GM12892 (cell line): Measurements from ENCODE around the gene CCNL2.
"Not testable (repeated sequence)": the region's sequence is repeated elsewhere in the genome, so short reads cannot be mapped to it uniquely, and the experiment has no call there.

Source experiments
- DNase-seq: peaks from one replicate; pipeline ENCODE4 v3.0.0; 2011; ENCODE audit not compliant: insufficient read length
- FAIRE-seq: peaks from 2 replicates; lab custom pipeline; 2011; peaks lifted over from hg19 to GRCh38; lab: Jason Lieb, UNC
- POLR2A ChIP-seq: IDR thresholded peaks from 2 replicates; pipeline ENCODE4 v1.6.1; 2011; ENCODE audit warnings: low read depth, low read length, control low read depth
- POLR2AphosphoS5 ChIP-seq: IDR thresholded peaks from 2 replicates; pipeline ENCODE4 v1.6.1; 2011; ENCODE audit warnings: low read depth, low read length, control low read depth
- TAF1 ChIP-seq: IDR thresholded peaks from 2 replicates; pipeline ENCODE4 v1.6.1; 2011; ENCODE audit warnings: low read depth, mild to moderate bottlenecking, control low read depth, low read length, borderline replicate concordance

Gene CCNL2

GRCh38 chr1:1415751-1416150 lies 16.6 kb upstream of the CCNL2 start:
- TF ChIP-seq TAF1 (no peak), POLR2AphosphoS5 (no peak), POLR2A (no peak)
- DNase-seq (no peak), FAIRE-seq (no peak)

DNA sequence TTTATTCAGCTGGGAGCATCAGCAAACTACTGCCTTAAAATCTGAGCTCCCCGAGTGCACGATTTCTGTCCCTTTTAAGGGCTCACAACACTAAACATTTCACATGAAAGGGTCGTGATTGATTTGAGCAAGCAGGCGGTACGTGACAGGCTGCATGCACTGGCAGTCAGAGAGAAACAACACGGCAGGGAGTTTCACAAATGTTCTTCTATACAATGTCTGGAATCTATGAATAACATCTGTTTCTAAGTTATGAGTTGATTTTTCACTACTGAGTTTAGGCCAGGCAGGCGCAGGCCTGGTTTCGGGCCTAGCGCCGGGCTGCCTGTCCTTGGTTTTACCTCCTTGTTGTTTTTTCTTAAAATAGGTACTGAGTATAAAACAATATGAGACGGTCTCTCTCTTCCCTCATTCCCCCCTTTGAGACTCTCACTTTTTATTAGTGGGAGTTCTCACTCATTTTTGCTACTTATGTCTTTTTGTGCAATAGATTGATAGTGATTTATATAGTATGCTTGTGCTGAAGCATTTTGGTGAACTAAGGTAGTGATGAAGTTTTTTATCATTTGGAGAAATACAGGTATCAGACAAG lies 13.3 kb upstream of the CCNL2 start:
- FAIRE-seq: peak; percentile 36

DNA sequence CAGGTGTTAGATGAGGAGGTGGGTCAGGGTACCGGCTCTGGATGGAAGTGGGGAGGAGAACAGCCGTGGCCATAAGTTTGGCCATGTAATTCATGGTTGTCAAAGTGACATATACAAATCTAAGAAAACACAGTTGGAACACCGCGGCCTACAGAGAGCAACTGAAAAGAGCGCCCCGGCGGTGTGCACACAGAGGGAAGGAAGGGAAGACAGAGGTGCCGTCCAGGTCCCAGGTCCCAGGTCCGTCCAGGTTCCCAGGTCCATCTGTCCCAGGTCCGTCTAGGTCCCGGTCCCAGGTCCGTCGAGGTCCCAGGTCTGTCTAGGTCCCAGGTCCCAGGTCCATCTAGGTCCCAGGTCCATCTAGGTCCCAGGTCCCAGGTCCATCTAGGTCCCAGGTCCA lies 12.5 kb upstream of the CCNL2 start:
- no peak for TF ChIP-seq POLR2A
- TF ChIP-seq POLR2AphosphoS5: peak; percentile 41; the same call in 1 of the 2 replicates
- TF ChIP-seq TAF1: no peak
- no peak for DNase-seq
- no peak for FAIRE-seq

More for the DNA sequence above, 13.3 kb upstream of the CCNL2 start:
- DNase-seq: not testable (repeated sequence)

DNA sequence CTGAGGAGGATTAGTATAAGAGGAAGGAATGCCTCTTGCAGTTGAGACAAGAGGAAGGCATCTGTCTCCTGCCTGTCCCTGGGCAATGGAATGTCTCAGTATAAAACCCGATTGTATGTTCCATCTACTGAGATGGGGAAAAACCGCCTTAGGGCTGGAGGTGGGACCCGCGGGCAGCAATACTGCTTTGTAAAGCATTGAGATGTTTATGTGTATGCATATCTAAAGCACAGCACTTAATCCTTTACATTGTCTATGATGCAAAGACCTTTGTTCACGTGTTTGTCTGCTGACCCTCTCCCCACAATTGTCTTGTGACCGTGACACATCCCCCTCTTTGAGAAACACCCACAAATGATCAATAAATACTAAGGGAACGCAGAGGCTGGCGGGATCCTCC lies 11.1 kb upstream of the CCNL2 start:
- not testable (repeated sequence) for DNase-seq, FAIRE-seq

DNA sequence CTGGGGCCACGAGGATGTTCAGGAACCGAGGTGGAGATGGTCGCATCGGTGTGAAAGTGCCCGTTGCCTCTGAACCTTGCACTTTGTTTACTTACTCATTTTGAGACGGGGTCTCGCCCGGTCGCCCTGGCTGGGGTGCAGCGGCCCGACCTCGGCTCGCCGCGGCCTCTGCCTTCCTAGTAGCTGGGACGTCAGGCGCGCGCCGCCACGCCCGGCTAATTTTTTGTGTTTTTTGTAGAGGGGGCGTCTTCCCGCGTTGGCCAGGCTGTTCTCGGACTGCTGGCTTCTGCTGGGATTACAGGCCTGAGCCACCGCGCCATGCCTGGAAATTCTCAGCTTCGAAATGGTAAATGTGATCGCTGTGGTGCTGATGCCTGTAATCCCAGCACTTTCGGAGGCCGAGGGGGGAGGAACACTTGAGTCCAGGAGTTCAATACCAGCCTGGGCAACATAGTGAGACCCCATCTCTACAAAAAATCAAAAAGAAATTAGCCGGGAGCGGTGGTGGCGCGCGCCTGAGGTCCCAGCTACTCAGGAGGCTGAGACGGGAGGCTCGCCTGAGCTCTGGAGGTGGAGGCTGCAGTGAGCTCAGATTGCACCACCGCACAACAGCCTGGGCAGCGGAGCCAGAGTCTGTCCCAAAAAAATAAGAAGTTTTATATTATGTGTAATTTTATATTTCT lies 8.6 kb upstream of the CCNL2 start:
- TF ChIP-seq POLR2A: no peak
- TF ChIP-seq POLR2AphosphoS5: no peak
- TF ChIP-seq TAF1: no peak
- FAIRE-seq: peak; percentile 27
- peak; percentile 37 for DNase-seq

- peak; percentile 98 for DNase-seq
- peak; percentile 98 for FAIRE-seq
- peak; percentile 96 for TF ChIP-seq POLR2A
- peak; percentile 97 for TF ChIP-seq POLR2AphosphoS5
- TF ChIP-seq TAF1: peak; percentile 95
Observed at GRCh38 chr1:1406821-1407635, 7.9 kb upstream of the CCNL2 start, which contains the start of gene MRPL20. Gene MRPL20 (minus strand): TSS chr1:1407293. CDS start chr1:1407217, 76 bp downstream.

DNA sequence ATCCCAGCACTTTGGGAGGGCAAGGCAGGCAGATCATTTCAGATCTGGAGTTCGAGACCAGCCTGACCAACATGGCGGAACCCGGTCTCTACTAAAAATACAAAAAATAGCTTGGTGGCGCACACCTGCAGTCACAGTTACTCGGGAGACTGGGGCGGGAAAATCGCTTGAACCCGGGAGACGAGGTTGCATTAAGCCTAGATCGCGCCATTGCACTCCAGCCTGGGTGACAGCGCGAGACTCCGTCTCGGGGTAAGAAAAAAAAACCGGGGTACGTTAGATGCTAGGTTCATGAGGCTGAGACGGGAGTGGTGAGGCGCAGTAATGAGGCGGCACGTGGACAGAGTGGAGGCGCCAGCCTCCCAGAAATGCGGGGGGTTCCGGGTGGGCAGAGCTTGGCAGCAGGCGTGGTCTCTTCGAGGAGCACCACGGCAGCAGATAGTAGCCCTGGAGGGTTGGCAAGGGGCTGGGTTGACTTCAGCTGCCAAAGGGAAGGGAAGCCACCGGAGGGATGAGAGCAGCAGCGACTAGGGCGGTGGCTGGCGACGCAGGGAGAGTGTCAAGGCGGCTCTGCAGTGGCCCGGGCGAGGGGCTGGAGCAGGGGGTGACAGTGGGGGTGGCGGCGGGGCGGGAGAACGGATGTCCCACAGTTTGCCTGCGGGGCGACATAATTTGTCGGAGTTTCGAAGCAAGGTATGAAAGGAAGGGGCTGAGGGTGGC lies 7.1 kb upstream of the CCNL2 start:
- no peak for DNase-seq
- TF ChIP-seq TAF1: no peak
- TF ChIP-seq POLR2A: no peak
- TF ChIP-seq POLR2AphosphoS5: no peak
- FAIRE-seq: no peak

DNA sequence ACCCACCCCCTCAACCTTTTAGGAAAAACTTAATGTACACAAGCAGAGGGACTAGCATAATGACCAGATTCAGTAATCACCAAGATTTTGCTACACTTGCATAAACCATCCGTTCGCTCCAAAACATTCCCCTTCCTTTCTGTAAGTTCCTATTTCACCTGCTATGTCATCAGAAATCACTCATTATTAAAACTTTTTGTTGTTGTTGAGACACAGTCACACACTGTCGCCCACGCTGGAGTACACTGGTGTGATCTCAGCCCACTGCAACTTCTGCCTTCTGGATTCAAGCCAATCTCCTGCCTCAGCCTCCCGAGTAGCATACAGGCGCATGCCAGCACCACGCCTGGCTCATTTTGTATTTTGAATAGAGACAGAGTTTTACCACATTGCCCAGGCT lies 4.5 kb upstream of the CCNL2 start:
- no peak for TF ChIP-seq TAF1
- no peak; the same call in none of the 2 replicates for TF ChIP-seq POLR2AphosphoS5
- TF ChIP-seq POLR2A: no peak
- FAIRE-seq (no peak), DNase-seq (no peak)

- DNase-seq, FAIRE-seq: not testable (repeated sequence)
Observed at GRCh38 chr1:1402901-1403392, 3.8 kb upstream of the CCNL2 start.

- no peak for TF ChIP-seq POLR2A
- no peak for TF ChIP-seq TAF1
- no peak for TF ChIP-seq POLR2AphosphoS5
- FAIRE-seq (no peak), DNase-seq (no peak)
Observed at GRCh38 chr1:1402072-1402900, 3.2 kb upstream of the CCNL2 start.
